Thyroid gland (tissue), 4 donors: ENCODE measurements around the gene SNCAIP. TPM values are rescaled to one million over a fixed set of nuclear protein-coding genes. Genes with fewer than 3 reads are reported as not detected.

ENCODE experiments used
- DNase-seq, 2 donors: peaks; one replicate each; pipeline ENCODE4 v3.0.0-alpha.2; 2019
- H3K27ac ChIP-seq, 3 donors: fragments of 200-600 bp; sonication (generic); 1 replicate in 2 of 3; 2 replicates in 1 of 3; pipeline ENCODE4 v1.5.1; 2016 to 2019; ENCODE audit warnings: mild to moderate bottlenecking in 1 of 3, moderate library complexity in 1 of 3
- H3K27me3 ChIP-seq: fragments of 200-600 bp; sonication (generic); one replicate; pipeline ENCODE4 v1.5.1; 2019
- H3K36me3 ChIP-seq, 2 donors: fragments of 200-600 bp; sonication (generic); one replicate each; pipeline ENCODE4 v1.5.1; 2016 to 2019
- H3K4me1 ChIP-seq, 2 donors: fragments of 200-600 bp; sonication (generic); one replicate each; pipeline ENCODE4 v1.5.1; 2017 to 2019
- H3K4me3 ChIP-seq, 3 donors: fragments of 200-600 bp; sonication (generic); replicated peaks in 1 of 3; 1 replicate in 2 of 3; 2 replicates in 1 of 3; pipeline ENCODE4 v1.5.1; 2016; ENCODE audit warnings: mild to moderate bottlenecking in 1 of 3
- H3K9me3 ChIP-seq: fragments of 200-600 bp; sonication (generic); one replicate; pipeline ENCODE4 v1.5.1; 2017
- POLR2A ChIP-seq, 2 donors: fragments of 450-650 bp; IDR thresholded peaks; one replicate each; pipeline ENCODE4 v1.6.1; 2017; ENCODE audit warnings: antibody characterized with exemption in 2 of 2, mild to moderate bottlenecking in 2 of 2, moderate library complexity in 1 of 2
- WGBS, 2 donors: methylation state at CpG; one replicate each; pipeline ENCODE4 v1.1.5; 2017; 5-methylcytosine and 5-hydroxymethylcytosine counted together
- intact Hi-C: fragments of 100-400 bp; cut with DNase I; formaldehyde crosslinking; loops from one replicate; pipeline ENCODE4 v1.15.1; 2023
- total RNA-seq, 4 donors: library from RNA; depleted of rRNA; stranded (reverse); fragments of >200 nt; gene quantifications; one replicate each; pipeline ENCODE4 v1.2.3, GENCODE V29; 2016
- TF ChIP-seq, protein P1 (sequence below), 6 experiments: fragments of 200-600 bp in 3 of 6; fragments of 450-650 bp in 3 of 6; sonication (generic) in 3 of 6; IDR thresholded peaks; one replicate each; pipeline ENCODE4 v1.5.1; 2016 to 2019; ENCODE audit warnings: antibody characterized with exemption in 6 of 6, mild to moderate bottlenecking in 2 of 6, inconsistent platforms in 1 of 6, moderate library complexity in 1 of 6

Gene SNCAIP
- total RNA-seq, 4 donors from 2014 or later = 4.0 to 12.8 (median 9.8) TPM

- Histone ChIP-seq H3K27me3 (no peaks in the 10 kb centered on the region), H3K4me1 (no peaks in the 10 kb centered on the region), H3K36me3 (no peaks in the 10 kb centered on the region), H3K9me3 (no peaks in the 10 kb centered on the region), H3K27ac (no peak overlapping the region), H3K4me3 (no peak overlapping the region)
- no peak for DNase-seq
- 82 to 88% methylated on average over 5 of the region's 5 CpGs for WGBS, 2 donors
- intact Hi-C loops = no loop called here
- no peak for TF ChIP-seq POLR2A (IDR thresholded peaks at IDR 0.05)
- TF ChIP-seq, protein P1, sequence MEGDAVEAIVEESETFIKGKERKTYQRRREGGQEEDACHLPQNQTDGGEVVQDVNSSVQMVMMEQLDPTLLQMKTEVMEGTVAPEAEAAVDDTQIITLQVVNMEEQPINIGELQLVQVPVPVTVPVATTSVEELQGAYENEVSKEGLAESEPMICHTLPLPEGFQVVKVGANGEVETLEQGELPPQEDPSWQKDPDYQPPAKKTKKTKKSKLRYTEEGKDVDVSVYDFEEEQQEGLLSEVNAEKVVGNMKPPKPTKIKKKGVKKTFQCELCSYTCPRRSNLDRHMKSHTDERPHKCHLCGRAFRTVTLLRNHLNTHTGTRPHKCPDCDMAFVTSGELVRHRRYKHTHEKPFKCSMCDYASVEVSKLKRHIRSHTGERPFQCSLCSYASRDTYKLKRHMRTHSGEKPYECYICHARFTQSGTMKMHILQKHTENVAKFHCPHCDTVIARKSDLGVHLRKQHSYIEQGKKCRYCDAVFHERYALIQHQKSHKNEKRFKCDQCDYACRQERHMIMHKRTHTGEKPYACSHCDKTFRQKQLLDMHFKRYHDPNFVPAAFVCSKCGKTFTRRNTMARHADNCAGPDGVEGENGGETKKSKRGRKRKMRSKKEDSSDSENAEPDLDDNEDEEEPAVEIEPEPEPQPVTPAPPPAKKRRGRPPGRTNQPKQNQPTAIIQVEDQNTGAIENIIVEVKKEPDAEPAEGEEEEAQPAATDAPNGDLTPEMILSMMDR (IDR thresholded peaks at IDR 0.05) = no peak
Observed at GRCh38 chr5:122384739-122385235, 72.8 kb downstream of the SNCAIP start.

- intact Hi-C loops = no loop called here
- Histone ChIP-seq H3K4me1 (no peaks in the 10 kb centered on the region), H3K4me3 (no peak overlapping the region), H3K9me3 (no peaks in the 10 kb centered on the region), H3K36me3 (no peaks in the 10 kb centered on the region), H3K27me3 (no peaks in the 10 kb centered on the region), H3K27ac (no peak overlapping the region)
- WGBS, 2 donors = 92 to 97% methylated on average over 4 of the region's 4 CpGs
- no peak for TF ChIP-seq POLR2A (IDR thresholded peaks at IDR 0.05)
- TF ChIP-seq, protein P1 (IDR thresholded peaks at IDR 0.05) = no peak
- DNase-seq = no peak
Observed at GRCh38 chr5:122385286-122385685, 73.2 kb downstream of the SNCAIP start.

DNA sequence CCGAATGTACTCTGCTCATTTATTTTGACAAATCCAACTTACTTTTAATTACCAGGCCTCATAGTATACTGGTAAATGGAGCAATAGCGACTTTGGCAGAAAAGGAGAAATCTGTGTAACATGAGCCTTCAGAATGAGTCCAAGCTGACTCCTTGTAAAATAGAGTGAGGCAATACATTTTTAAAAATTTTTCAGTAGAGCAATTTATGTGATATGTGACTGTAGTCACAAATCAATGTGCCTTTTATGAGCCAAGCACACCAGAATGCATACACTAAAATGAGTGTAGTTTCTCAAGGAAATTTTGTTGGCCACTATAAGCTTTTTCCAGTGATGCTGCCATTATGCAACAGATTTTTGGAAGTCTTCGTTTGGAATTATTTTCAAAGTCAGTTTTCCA lies 73.8 kb downstream of the SNCAIP start:
- TF ChIP-seq, protein P1 (IDR thresholded peaks at IDR 0.05) = no peak
- TF ChIP-seq POLR2A (IDR thresholded peaks at IDR 0.05) = no peak
- Histone ChIP-seq H3K4me1 (no peaks in the 10 kb centered on the region), H3K27ac (no peak overlapping the region), H3K27me3 (no peaks in the 10 kb centered on the region), H3K4me3 (no peak overlapping the region), H3K9me3 (no peaks in the 10 kb centered on the region), H3K36me3 (no peaks in the 10 kb centered on the region)
- intact Hi-C loops = no loop called here
- DNase-seq = no peak
- 79 to 81% methylated on average over 3 of the region's 3 CpGs for WGBS, 2 donors

GRCh38 chr5:122390154-122390553 lies 78.1 kb downstream of the SNCAIP start:
- 93 to 96% methylated on average over 7 of the region's 7 CpGs for WGBS, 2 donors
- H3K4me1 ChIP-seq = no peaks in the 10 kb centered on the region

GRCh38 chr5:122390694-122391093 lies 78.7 kb downstream of the SNCAIP start:
- no peak for DNase-seq
- intact Hi-C loops = no loop called here
- Histone ChIP-seq H3K36me3 (no peaks in the 10 kb centered on the region), H3K27ac (no peak overlapping the region), H3K4me3 (no peak overlapping the region), H3K4me1 (no peaks in the 10 kb centered on the region), H3K9me3 (no peaks in the 10 kb centered on the region), H3K27me3 (no peaks in the 10 kb centered on the region)
- no peak for TF ChIP-seq POLR2A (IDR thresholded peaks at IDR 0.05)
- TF ChIP-seq, protein P1 (IDR thresholded peaks at IDR 0.05) = no peak
- 83 to 94% methylated on average over 3 of the region's 3 CpGs for WGBS, 2 donors

More at GRCh38 chr5:122390154-122390553, 78.1 kb downstream of the SNCAIP start:
- no peaks in the 10 kb centered on the region for H3K27me3 ChIP-seq
- intact Hi-C loops = no loop called here
- no peak overlapping the region for H3K27ac ChIP-seq
- H3K9me3 ChIP-seq = no peaks in the 10 kb centered on the region
- no peak for TF ChIP-seq POLR2A (IDR thresholded peaks at IDR 0.05)
- TF ChIP-seq, protein P1 (IDR thresholded peaks at IDR 0.05) = no peak
- DNase-seq = no peak
- no peak overlapping the region for H3K4me3 ChIP-seq
- no peaks in the 10 kb centered on the region for H3K36me3 ChIP-seq
